Transverse colon (tissue), 4 donors: ENCODE results near the gene BCAR3. TPM values are rescaled to one million over a fixed set of nuclear protein-coding genes. Genes with fewer than 3 reads are reported as not detected.

Experiments used
- DNase-seq: peaks from one replicate; pipeline ENCODE4 v3.0.0-alpha.2; 2019
- H3K27ac ChIP-seq, 4 donors: fragments of 200-600 bp; sonication (generic); 2 replicates each; pipeline ENCODE4 v1.5.1; 2016 to 2018; ENCODE audit warnings: inconsistent platforms in 4 of 4
- H3K27me3 ChIP-seq: fragments of 200-600 bp; sonication (generic); 2 replicates; pipeline ENCODE4 v1.5.1; 2017; ENCODE audit warnings: inconsistent platforms
- H3K36me3 ChIP-seq, 4 donors: fragments of 200-600 bp; sonication (generic); 2 replicates each; pipeline ENCODE4 v1.5.1; 2017 to 2019; ENCODE audit warnings: inconsistent platforms in 4 of 4
- H3K4me1 ChIP-seq, 4 donors: fragments of 200-600 bp; sonication (generic); 2 replicates each; pipeline ENCODE4 v1.5.1; 2017 to 2020; ENCODE audit warnings: inconsistent platforms in 4 of 4
- H3K4me3 ChIP-seq, 4 donors: fragments of 200-600 bp; sonication (generic); 1 replicate in 1 of 4; 2 replicates in 3 of 4; pipeline versions ENCODE4 v1.5.1 to v1.6.1; 2017 to 2019; ENCODE audit warnings: inconsistent platforms in 4 of 4
- H3K9me3 ChIP-seq, 2 donors: fragments of 200-600 bp; sonication (generic); 2 replicates each; pipeline ENCODE4 v1.5.1; 2017 to 2019; ENCODE audit warnings: inconsistent platforms in 2 of 2
- EP300 ChIP-seq: sonication (generic); formaldehyde crosslinking; IDR thresholded peaks from one replicate; pipeline ENCODE4 v1.6.1; 2017; ENCODE audit warnings: antibody characterized with exemption, low read depth
- POLR2A ChIP-seq: fragments of 450-650 bp; IDR thresholded peaks from one replicate; pipeline ENCODE4 v1.6.1; 2016; ENCODE audit warnings: antibody characterized with exemption, mild to moderate bottlenecking, moderate library complexity
- POLR2AphosphoS5 ChIP-seq, 3 donors: sonication (generic); formaldehyde crosslinking; IDR thresholded peaks; one replicate each; pipeline ENCODE4 v1.6.1; 2016; ENCODE audit warnings: antibody characterized with exemption in 3 of 3
- WGBS, 2 donors: methylation state at CpG; one replicate each; pipeline ENCODE4 v1.1.5; 2018; ENCODE audit warnings: low coverage in 1 of 2; 5-methylcytosine and 5-hydroxymethylcytosine counted together
- in situ Hi-C, 4 donors: fragments of 200-750 bp; cut with MboI; loops; one replicate each; pipeline versions ENCODE4 v1.15.0 to v1.15.1; 2017; ENCODE audit warnings: low sequenced_read_pairs in 3 of 4, low pct_ligation_motif_present in 1 of 4, low pct_unique_long_range_greater_than_20kb in 1 of 4
- intact Hi-C: fragments of 100-400 bp; cut with DNase I; formaldehyde crosslinking; loops from one replicate; pipeline ENCODE4 v1.15.1; 2023; ENCODE audit warnings: low total_unique reads
- total RNA-seq, 4 donors: library from RNA; depleted of rRNA; stranded (reverse); fragments of >200 nt; gene quantifications; one replicate each; pipeline ENCODE4 v1.1.0, GENCODE V29; 2016
- TF ChIP-seq, protein P1 (sequence below), 5 experiments: fragments of 200-600 bp in 3 of 5; fragments of 450-650 bp in 2 of 5; sonication (generic) in 3 of 5; IDR thresholded peaks; 1 replicate in 2 of 5; 2 replicates in 3 of 5; pipeline ENCODE4 v1.5.1; 2016 to 2017; ENCODE audit warnings: antibody characterized with exemption in 5 of 5, inconsistent platforms in 3 of 5, mild to moderate bottlenecking in 2 of 5, moderate library complexity in 1 of 5

BCAR3 gene
- total RNA-seq, 4 donors from 2014 or later, result 12.3 to 71.7 (median 40.5) TPM

DNA sequence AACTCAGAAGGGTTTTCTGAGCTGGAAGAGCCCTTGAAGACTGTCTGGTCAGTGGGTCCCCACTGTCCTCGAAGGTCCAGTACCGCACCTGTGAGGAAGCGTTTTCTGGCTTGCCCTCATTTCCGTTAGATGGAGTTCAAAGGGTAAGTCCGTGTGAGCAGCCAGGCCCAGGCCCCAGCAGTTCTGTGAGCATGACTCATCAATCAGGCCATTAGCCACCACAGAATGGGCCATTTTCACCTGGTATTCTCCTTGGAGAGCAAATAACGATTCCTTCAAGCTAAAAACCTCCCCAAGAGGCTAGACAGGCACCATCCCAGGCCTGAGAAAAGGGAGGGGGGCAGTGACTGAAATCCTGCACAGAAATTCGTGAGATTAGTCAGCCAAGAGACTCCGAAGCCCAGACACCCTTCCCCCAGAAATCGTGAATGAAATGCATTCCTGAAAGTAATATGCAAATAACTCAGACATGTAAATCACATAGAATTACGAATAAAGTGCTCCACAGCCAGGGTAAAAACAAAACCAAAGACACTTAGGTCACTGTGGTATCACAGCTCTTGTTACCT is 66.0 kb downstream of the BCAR3 start:
- Histone ChIP-seq H3K4me1 (peaks cover 30 to 76% (median 62%) of the 10 kb centered on the region in 4 donors), H3K4me3 (no peak overlapping the region), H3K27ac (peak overlapping the region; percentile 42 to 91 (median 64)), H3K36me3 (no peaks in the 10 kb centered on the region), H3K27me3 (no peaks in the 10 kb centered on the region), H3K9me3 (no peaks in the 10 kb centered on the region)
- intact Hi-C loops (no loop called here), in situ Hi-C loops (loop anchor here in 2 of 4 donors (25.0 kb wide), 1 partner anchor 178 kb away; the partner anchor contains the start of gene FNBP1L (in 2 of the 2))
- 64 to 80% methylated on average over 4 to 10 of the region's 10 CpGs for WGBS, 2 donors
- peak; percentile 28 for DNase-seq
- TF ChIP-seq EP300 (no peak), POLR2AphosphoS5 (IDR thresholded peaks at IDR 0.05) (no peak), POLR2A (no peak)
- TF ChIP-seq, protein P1, sequence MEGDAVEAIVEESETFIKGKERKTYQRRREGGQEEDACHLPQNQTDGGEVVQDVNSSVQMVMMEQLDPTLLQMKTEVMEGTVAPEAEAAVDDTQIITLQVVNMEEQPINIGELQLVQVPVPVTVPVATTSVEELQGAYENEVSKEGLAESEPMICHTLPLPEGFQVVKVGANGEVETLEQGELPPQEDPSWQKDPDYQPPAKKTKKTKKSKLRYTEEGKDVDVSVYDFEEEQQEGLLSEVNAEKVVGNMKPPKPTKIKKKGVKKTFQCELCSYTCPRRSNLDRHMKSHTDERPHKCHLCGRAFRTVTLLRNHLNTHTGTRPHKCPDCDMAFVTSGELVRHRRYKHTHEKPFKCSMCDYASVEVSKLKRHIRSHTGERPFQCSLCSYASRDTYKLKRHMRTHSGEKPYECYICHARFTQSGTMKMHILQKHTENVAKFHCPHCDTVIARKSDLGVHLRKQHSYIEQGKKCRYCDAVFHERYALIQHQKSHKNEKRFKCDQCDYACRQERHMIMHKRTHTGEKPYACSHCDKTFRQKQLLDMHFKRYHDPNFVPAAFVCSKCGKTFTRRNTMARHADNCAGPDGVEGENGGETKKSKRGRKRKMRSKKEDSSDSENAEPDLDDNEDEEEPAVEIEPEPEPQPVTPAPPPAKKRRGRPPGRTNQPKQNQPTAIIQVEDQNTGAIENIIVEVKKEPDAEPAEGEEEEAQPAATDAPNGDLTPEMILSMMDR (IDR thresholded peaks at IDR 0.05), result no peak

DNA sequence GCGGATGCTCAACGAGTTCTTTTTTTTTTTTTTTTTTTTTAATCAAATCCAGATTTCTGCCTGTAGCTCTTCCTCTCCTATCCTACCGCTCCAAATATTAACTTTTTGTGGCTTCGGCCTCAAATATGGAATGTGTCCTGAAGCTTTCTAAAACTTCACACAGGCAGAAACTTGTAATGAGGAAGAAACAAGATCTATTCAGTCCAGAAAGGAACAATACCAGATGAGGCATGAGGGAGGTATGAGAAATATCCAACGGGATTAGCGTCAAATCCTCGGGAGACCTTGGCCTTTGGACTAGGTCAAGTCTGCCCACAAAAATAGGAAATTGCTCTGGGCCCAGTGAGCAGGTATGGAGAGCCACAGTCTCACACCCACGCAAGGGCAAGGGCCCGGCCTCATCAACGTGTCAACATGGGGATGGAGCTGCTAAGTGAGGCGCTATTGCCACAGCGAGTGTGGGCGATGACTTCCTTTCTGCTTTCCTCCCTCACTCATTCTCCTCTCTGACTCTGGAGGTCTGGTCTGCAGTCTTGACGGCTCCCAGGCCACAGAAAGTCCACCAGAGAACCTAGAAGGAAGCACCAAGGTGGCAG is 66.6 kb downstream of the BCAR3 start:
- no peak for DNase-seq
- no peak for TF ChIP-seq POLR2AphosphoS5 (IDR thresholded peaks at IDR 0.05)

GRCh38 chr1:93614541-93614940 is 67.1 kb downstream of the BCAR3 start:
- peak; percentile 70 for DNase-seq
- no peaks in the 10 kb centered on the region for H3K9me3 ChIP-seq
- no peak overlapping the region for H3K4me3 ChIP-seq
- no peak for TF ChIP-seq EP300
- TF ChIP-seq POLR2A, result no peak
- TF ChIP-seq, protein P1 (IDR thresholded peaks at IDR 0.05), result no peak
- no peak for TF ChIP-seq POLR2AphosphoS5 (IDR thresholded peaks at IDR 0.05)
- H3K36me3 ChIP-seq, result no peaks in the 10 kb centered on the region
- peak overlapping the region; percentile 42 to 91 (median 56) for H3K27ac ChIP-seq
- WGBS, 2 donors, result 47 to 61% methylated on average over 3 to 7 of the region's 7 CpGs
- intact Hi-C loops, result loop anchor here (5.0 kb wide), 1 partner anchor 952 kb away; no protein-coding TSS in a partner anchor
- in situ Hi-C loops, result loop anchor here in 2 of 4 donors (25.0 kb wide), 1 partner anchor 177 kb away; the partner anchor contains the start of gene FNBP1L (in 2 of the 2)
- no peaks in the 10 kb centered on the region for H3K27me3 ChIP-seq
- peaks cover 30 to 67% (median 58%) of the 10 kb centered on the region in 4 donors for H3K4me1 ChIP-seq

More for the DNA sequence above, 66.6 kb downstream of the BCAR3 start:
- no peak overlapping the region for H3K4me3 ChIP-seq
- H3K9me3 ChIP-seq, result no peaks in the 10 kb centered on the region
- WGBS, 2 donors, result 58 to 77% methylated on average over 8 to 14 of the region's 14 CpGs
- in situ Hi-C loops, result loop anchor here in 2 of 4 donors (25.0 kb wide), 1 partner anchor 178 kb away; the partner anchor contains the start of gene FNBP1L (in 2 of the 2)
- H3K27me3 ChIP-seq, result no peaks in the 10 kb centered on the region
- H3K27ac ChIP-seq, result peak overlapping the region; percentile 42 to 91 (median 56)
- H3K36me3 ChIP-seq, result no peaks in the 10 kb centered on the region
- peaks cover 30 to 70% (median 59%) of the 10 kb centered on the region in 4 donors for H3K4me1 ChIP-seq
- intact Hi-C loops, result loop anchor here (5.0 kb wide), 1 partner anchor 953 kb away; no protein-coding TSS in a partner anchor

GRCh38 chr1:93613898-93614297 is 67.7 kb downstream of the BCAR3 start:
- Histone ChIP-seq H3K27ac (peak overlapping the region; percentile 42 to 91 (median 56)), H3K4me1 (peaks cover 30 to 65% (median 56%) of the 10 kb centered on the region in 4 donors), H3K36me3 (no peaks in the 10 kb centered on the region), H3K4me3 (peak overlapping the region in 3 of 4 donors; percentile 10 to 38 (median 12)), H3K9me3 (no peaks in the 10 kb centered on the region), H3K27me3 (no peaks in the 10 kb centered on the region)
- TF ChIP-seq EP300 (no peak), POLR2A (no peak)
- in situ Hi-C loops (loop anchor here in 2 of 4 donors (25.0 kb wide), 1 partner anchor 177 kb away; the partner anchor contains the start of gene FNBP1L (in 2 of the 2)), intact Hi-C loops (loop anchor here (5.0 kb wide), 1 partner anchor 952 kb away; no protein-coding TSS in a partner anchor)
- 52% methylated on average over 11 of the region's 11 CpGs; no CpG with 5 or more reads in 1 of the 2 donors for WGBS, 2 donors
- no peak for DNase-seq

GRCh38 chr1:93612510-93612909 is 69.1 kb downstream of the BCAR3 start:
- in situ Hi-C loops (loop anchor here in 2 of 4 donors (25.0 kb wide), 1 partner anchor 175 kb away; the partner anchor contains the start of gene FNBP1L (in 2 of the 2)), intact Hi-C loops (loop anchor here (5.0 kb wide), 1 partner anchor 950 kb away; no protein-coding TSS in a partner anchor)
- H3K27ac ChIP-seq, result no peak overlapping the region
- no peak overlapping the region for H3K4me3 ChIP-seq
- WGBS, 2 donors, result 79% methylated on average over 3 of the region's 3 CpGs; no CpG with 5 or more reads in 1 of the 2 donors
- H3K27me3 ChIP-seq, result no peaks in the 10 kb centered on the region
- H3K4me1 ChIP-seq, result peaks cover 30 to 51% (median 44%) of the 10 kb centered on the region in 4 donors
- no peak for DNase-seq
- TF ChIP-seq, protein P1 (IDR thresholded peaks at IDR 0.05), result no peak
- TF ChIP-seq POLR2A, result no peak
- TF ChIP-seq POLR2AphosphoS5 (IDR thresholded peaks at IDR 0.05), result no peak
- no peak for TF ChIP-seq EP300
- no peaks in the 10 kb centered on the region for H3K9me3 ChIP-seq
- H3K36me3 ChIP-seq, result no peaks in the 10 kb centered on the region
